HFF-Myc (cell line): ENCODE data around the gene ADRB1.

Experiments
- DNase-seq: peaks from one replicate; pipeline ENCODE4 v3.0.0-alpha.2; 2011; ENCODE audit warnings: low read depth; ENCODE audit errors: extremely low read depth
- H3K4me3 ChIP-seq: replicated peaks from 2 replicates; pipeline ENCODE4 v1.5.1; 2011; ENCODE audit warnings: low read depth, mild to moderate bottlenecking, control low read depth, low read length
- TF ChIP-seq, protein P1 (sequence below): IDR thresholded peaks from 2 replicates; pipeline ENCODE4 v1.5.1; 2012; ENCODE audit warnings: mild to moderate bottlenecking, low read depth, low read length, control low read depth; ENCODE audit errors: missing control alignments

Gene ADRB1

DNA sequence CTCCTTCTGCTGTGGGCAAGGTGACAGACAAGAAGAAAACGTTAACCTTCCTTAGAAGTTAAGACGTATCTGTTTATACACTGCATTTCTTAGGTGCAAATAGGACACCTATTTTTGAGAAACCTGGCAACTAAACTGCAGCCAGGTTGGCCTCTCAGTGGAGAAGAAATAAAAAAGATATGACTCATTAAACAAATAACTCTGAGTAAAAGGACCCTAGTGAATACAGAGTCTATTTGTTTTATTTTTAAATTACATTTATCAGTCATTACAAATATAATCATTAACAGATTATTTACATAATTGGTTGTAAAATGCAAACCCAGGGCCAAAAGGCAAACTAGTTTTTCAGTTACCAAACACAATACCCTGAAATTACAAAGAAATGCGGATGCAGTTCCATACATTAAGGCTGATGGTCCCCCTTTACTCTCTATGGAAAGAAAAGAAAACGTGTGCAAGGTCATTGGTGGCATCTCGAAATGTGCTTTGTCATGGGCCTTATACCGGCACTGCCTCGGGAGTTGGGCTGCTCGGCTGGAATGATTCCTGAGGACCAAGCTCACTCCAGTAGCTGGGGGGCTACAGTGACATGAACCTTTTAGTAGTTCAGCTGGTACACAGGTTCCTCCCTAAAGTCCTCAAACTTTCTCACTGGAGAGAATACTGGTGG lies 38.4 kb downstream of the ADRB1 start:
- H3K4me3 ChIP-seq: no peak overlapping the region
- TF ChIP-seq, protein P1, sequence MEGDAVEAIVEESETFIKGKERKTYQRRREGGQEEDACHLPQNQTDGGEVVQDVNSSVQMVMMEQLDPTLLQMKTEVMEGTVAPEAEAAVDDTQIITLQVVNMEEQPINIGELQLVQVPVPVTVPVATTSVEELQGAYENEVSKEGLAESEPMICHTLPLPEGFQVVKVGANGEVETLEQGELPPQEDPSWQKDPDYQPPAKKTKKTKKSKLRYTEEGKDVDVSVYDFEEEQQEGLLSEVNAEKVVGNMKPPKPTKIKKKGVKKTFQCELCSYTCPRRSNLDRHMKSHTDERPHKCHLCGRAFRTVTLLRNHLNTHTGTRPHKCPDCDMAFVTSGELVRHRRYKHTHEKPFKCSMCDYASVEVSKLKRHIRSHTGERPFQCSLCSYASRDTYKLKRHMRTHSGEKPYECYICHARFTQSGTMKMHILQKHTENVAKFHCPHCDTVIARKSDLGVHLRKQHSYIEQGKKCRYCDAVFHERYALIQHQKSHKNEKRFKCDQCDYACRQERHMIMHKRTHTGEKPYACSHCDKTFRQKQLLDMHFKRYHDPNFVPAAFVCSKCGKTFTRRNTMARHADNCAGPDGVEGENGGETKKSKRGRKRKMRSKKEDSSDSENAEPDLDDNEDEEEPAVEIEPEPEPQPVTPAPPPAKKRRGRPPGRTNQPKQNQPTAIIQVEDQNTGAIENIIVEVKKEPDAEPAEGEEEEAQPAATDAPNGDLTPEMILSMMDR: no peak
- DNase-seq: no peak

DNA sequence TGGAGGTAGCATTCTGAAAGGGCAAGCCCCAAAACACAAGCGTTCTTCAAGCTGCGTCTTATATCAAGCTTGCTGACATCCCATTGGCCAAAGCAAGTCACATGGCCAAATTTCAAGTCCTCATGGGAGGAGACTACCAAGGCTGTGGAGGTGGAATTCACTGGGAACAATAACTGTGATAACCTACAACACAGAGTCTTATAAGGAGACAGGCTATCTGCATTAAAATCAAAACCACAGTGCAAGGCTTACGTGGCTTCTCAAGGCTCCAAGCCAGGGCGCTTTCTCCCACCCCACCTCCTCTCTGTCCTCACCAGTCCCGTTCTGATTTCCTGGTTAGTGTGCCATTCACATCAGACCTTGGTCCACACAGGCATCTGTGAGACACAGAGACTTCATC lies 39.4 kb downstream of the ADRB1 start:
- DNase-seq: no peak

DNA sequence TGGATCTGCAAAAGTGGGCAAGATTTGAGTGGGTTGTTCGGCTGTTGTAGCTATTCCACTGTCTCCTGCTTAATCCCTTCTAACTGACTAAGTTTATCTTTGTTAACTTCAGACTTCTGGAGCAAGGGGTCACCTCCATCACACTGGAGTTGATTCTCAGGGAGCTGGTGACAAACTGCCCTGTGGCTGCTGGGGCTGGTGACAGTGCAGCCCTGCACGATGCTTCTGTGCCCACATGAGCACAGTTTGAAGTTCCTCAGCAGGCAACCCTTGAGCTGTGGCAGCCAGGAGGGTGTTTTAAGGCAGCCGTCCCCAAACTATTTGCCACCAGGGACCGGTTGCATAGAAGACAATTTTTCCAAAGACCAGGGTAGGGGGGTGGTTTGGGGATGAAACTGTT lies 40.5 kb downstream of the ADRB1 start:
- DNase-seq: no peak
- no peak overlapping the region for H3K4me3 ChIP-seq
- TF ChIP-seq, protein P1: no peak

More for the DNA sequence above, 39.4 kb downstream of the ADRB1 start:
- TF ChIP-seq, protein P1: no peak
- H3K4me3 ChIP-seq: no peak overlapping the region

DNA sequence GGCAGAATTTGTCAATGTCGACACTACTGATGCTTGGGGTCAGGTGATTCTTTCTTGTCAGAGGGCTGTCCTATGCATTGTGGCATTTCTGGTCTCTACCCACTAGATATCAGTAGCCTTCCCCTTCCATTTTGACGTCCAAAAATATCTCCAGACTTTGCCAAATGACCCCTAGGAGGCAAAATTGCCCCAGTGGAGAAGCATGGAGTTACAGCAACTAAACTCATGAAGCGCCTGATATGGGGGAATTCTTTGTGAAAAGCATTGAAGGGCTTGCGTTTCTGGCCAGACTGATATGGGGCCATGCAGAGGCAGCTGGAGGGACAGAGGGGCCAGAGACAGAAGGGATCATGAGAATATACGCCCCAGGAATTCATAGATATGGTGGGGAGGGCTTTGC lies 43.6 kb downstream of the ADRB1 start:
- no peak overlapping the region for H3K4me3 ChIP-seq
- TF ChIP-seq, protein P1: peak; percentile 10

DNA sequence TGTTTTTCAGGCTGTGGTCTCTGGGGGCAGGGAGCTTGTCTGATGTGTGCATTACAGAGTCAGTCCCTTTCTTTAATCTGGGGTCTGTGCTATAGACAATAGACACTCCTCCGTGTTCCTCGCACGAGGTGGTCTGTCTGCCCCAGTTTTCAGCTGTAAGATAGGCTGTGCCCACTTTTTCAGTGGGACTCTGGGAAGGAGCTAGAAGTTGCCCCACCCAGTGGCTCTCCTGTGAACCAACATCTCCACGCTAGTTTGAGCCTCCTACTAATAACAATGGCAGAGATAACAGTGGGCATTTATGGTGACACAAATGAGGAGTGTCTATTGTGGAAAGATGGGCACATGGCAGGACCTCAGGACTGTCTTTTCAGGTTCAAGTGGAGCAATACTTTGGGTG lies 44.0 kb downstream of the ADRB1 start:
- no peak for DNase-seq
- TF ChIP-seq, protein P1: no peak
- H3K4me3 ChIP-seq: no peak overlapping the region

More for the DNA sequence above, 43.6 kb downstream of the ADRB1 start:
- DNase-seq: no peak

DNA sequence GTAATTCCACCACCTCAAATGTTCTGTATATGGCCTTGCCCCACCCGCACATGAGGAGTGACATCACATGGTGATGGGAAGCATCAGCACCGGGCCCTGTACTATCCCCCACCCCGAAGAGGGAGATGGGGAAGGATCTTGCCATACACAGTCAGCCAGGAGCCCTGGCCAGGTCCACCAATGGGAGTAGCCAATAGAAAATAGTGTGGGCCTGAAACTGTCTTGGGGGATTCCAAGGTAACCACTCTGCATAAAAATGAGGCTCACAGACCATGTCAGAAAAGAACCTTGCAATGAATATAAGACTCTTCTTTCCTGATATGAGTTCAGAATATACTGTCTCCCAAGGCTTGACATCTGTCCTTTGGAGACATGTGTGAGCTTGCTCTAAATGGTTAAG lies 51.1 kb downstream of the ADRB1 start:
- no peak for DNase-seq
- no peak overlapping the region for H3K4me3 ChIP-seq
- TF ChIP-seq, protein P1: no peak
